WERI-Rb-1 (cell line): Measurements from ENCODE around the gene BTBD19.
"Not testable (repeated sequence)": the region's sequence is repeated elsewhere in the genome, so short reads cannot be mapped to it uniquely, and the experiment has no call there.

ENCODE experiments used
- DNase-seq: peaks from one replicate; pipeline ENCODE4 v3.0.0-alpha.2; 2020
- H3K27ac ChIP-seq: fragments of 250-450 bp; sonication (Bioruptor Pico); 2 replicates; pipeline ENCODE4 v1.5.1; 2020; ENCODE audit warnings: mild to moderate bottlenecking, moderate library complexity
- H3K27me3 ChIP-seq: fragments of 250-450 bp; sonication (Bioruptor Pico); 2 replicates; pipeline ENCODE4 v1.5.1; 2021; ENCODE audit warnings: mild to moderate bottlenecking, low read depth, moderate library complexity; ENCODE audit not compliant: insufficient read depth, severe bottlenecking
- H3K36me3 ChIP-seq: fragments of 250-450 bp; sonication (Bioruptor Pico); 2 replicates; pipeline ENCODE4 v1.5.1; 2020; ENCODE audit warnings: mild to moderate bottlenecking, moderate library complexity
- H3K4me3 ChIP-seq: 2 replicates; pipeline ENCODE4 v1.5.1; 2011; ENCODE audit warnings: low read depth, mild to moderate bottlenecking, control low read depth, low read length
- H3K9me3 ChIP-seq: fragments of 250-450 bp; sonication (Bioruptor Pico); 2 replicates; pipeline ENCODE4 v1.5.1; 2021; ENCODE audit warnings: mild to moderate bottlenecking, moderate library complexity; ENCODE audit not compliant: severe bottlenecking
- TF ChIP-seq, protein P1 (sequence below): IDR thresholded peaks from 2 replicates; pipeline ENCODE4 v1.5.1; 2011; ENCODE audit warnings: low read depth, mild to moderate bottlenecking, control low read depth, inconsistent platforms, low read length

BTBD19 gene

DNA sequence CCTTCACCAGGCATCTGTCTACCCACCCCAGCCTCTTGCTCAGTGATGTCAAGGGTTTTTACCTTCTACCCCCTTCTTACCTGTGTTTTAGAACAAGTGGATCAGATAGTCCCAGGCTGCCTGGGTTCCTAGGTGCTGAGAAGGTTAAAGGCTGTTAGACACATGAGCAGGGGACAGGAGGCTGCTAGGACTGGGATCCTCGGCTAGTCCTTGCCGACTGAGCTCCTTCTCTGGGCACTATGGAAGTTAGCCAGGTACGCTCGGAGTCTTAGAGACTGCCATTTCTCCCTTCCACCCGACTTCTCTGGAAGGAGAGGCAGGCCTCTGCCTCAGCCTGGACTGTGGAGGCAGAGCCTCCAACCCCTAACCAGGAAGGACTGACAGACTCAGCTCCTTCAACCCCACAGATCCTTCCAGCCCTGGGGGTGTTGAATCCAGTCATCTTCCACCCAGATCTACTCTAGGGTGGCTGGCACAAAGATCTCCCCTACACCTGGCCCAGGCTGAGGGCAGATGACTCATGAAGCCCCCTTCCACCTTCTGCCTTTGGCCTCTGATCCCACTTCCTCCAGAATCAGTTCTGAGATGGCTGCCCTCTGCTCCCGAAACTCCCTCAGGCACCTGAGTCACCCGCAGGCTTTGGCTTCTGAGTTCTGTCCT is 1.5 kb upstream of the BTBD19 start, which contains the start of gene DYNLT4:
Gene DYNLT4, minus strand, starts transcription at position 648 of the 660 bp plus-strand sequence. CDS start 683 bp downstream, outside the sequence.
- TF ChIP-seq, protein P1, sequence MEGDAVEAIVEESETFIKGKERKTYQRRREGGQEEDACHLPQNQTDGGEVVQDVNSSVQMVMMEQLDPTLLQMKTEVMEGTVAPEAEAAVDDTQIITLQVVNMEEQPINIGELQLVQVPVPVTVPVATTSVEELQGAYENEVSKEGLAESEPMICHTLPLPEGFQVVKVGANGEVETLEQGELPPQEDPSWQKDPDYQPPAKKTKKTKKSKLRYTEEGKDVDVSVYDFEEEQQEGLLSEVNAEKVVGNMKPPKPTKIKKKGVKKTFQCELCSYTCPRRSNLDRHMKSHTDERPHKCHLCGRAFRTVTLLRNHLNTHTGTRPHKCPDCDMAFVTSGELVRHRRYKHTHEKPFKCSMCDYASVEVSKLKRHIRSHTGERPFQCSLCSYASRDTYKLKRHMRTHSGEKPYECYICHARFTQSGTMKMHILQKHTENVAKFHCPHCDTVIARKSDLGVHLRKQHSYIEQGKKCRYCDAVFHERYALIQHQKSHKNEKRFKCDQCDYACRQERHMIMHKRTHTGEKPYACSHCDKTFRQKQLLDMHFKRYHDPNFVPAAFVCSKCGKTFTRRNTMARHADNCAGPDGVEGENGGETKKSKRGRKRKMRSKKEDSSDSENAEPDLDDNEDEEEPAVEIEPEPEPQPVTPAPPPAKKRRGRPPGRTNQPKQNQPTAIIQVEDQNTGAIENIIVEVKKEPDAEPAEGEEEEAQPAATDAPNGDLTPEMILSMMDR: no peak
- H3K36me3 ChIP-seq: peaks cover 55% of the 10 kb centered on the region
- no peaks in the 10 kb centered on the region for H3K9me3 ChIP-seq
- no peaks in the 10 kb centered on the region for H3K27me3 ChIP-seq
- no peak for DNase-seq
- no peak within 1 kb of the TSS for H3K4me3 ChIP-seq
- peak within 1 kb of the TSS; percentile 66 for H3K27ac ChIP-seq

DNA sequence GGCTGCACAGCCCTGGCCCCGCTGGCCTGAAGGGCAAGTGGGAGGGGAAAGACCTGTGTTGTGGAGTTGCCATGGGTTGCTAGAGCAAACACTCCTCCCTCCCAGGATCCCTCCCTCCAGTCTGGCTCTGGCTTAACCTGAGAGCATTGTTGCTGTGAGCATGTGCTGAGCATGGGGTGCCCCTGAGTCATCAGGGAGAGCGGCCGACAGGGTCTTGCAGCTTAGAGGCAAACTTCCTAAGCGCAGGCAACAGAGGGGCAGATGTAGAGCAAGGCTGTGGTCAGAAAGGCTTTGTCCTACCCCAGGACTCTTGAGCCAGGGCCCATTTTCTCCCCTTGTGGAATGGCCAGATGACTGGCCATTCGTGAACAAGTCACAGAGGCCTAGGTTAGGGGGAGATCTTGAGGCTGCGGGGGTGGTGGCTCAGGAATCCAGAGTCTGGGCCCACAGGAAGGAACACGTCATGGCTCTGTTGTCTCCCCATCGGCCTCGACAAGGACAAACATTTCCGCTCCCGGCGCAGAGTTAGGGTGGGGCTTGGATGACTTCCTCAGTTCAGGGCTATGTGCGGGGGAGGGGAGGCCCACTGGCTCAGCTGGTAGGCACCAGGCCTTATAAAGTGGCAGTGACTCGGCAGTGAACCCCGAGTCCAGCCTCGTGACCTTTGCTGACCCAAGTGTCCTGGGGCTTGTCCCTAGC is 810 bp upstream of the BTBD19 start:
- H3K9me3 ChIP-seq: no peaks in the 10 kb centered on the region
- H3K27ac ChIP-seq: peak overlapping the region; percentile 66
- DNase-seq: peak; percentile 83
- H3K4me3 ChIP-seq: no peak overlapping the region
- TF ChIP-seq, protein P1: no peak
- no peaks in the 10 kb centered on the region for H3K27me3 ChIP-seq
- peaks cover 48% of the 10 kb centered on the region for H3K36me3 ChIP-seq

DNA sequence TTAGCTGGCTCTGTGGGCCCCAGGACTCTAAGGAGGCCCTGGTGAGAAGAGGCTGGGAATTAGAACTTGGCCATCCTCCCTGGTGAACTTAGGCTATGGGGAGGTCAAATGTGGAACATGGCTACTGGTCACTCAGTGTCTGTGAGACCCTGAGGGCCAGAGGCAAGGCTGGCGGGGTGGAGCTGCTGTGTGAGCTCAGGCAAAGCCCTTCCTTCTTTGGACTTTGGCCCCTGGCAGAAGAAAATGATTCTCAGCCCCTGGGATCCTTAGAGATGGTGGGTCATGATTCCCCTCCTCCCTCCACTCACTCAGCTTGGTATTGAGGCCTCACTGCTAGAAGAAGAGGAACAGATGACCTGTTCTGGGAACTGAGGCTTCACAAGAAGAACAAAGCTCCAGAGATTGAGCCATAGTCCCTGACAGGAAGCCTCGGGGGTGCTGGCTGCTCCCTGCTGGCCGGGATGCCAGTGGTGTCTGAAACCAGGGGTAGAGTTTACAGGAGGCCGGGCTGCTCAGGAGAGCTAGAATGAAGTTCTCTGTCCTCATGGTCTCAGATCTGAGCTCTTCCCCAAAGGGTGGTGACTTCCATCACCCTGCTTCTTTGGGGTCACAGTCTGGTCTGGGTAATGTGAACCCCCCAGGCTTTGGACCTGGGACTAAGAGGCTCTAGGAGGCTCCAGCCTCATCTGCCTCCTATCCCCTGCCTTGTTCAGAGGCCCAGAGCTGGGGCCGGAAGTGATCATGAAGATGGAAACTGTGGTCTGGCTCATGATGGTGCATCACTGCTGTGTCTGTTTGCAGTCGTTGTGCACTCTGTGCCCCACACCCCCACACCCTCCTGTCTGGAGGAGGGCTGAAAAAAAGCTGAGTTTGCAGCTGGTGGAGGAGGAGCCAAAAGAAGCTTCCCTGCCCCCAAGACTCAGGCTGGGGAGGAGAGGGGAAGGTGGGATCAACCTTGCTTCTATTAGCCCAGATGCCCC is 905 bp downstream of the BTBD19 start:
- no peak overlapping the region for H3K4me3 ChIP-seq
- no peak for DNase-seq
- H3K36me3 ChIP-seq: peaks cover 31% of the 10 kb centered on the region
- H3K27ac ChIP-seq: no peak overlapping the region
- TF ChIP-seq, protein P1: no peak
- H3K27me3 ChIP-seq: no peaks in the 10 kb centered on the region
- no peaks in the 10 kb centered on the region for H3K9me3 ChIP-seq

DNA sequence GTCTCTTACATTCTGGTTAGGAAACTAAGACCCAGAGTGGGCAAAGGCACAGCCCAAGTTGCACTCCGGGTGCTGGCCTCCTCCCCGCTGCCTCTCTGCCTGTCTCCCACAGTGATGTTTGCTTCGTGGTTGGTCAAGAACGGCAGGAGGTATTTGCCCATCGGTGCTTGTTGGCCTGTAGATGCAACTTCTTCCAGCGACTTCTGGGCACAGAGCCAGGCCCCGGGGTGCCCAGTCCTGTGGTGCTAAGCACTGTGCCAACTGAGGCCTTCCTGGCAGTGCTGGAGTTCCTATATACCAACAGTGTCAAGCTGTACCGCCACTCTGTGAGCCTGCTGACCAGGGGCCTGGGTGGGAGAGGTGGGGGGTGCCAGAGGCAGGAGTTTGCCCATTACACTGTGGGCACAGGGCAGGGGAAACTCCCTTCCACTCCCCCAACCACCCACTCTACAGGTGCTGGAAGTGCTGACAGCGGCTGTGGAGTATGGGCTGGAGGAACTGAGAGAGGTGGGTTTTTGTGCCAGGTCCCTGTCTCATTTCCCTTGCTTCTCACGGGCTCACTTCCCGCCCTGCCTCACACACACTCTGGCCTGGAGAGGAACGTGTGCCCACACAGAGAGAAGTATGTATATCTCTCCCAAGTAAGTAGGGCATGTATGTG is 1.9 kb downstream of the BTBD19 start:
- Histone ChIP-seq H3K9me3 (no peaks in the 10 kb centered on the region), H3K36me3 (peaks cover 23% of the 10 kb centered on the region), H3K27ac (no peak overlapping the region), H3K27me3 (no peaks in the 10 kb centered on the region), H3K4me3 (no peak overlapping the region)
- TF ChIP-seq, protein P1: no peak
- no peak for DNase-seq

DNA sequence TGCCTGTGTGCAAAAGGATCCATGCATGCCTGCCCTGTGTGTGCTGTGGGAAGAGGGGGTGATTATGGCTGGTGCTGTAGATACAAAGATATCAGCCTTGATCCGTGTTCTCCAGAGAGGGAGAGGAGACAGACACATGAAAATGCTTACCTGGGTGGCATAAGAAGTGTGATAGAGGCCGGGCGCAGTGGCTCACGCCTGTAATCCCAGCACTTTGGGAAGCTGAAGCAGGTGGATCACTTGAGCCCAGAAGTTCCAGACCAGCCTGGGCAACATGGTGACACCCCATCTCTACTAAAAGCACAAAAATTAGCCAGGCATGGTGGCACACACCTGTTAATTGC is 2.4 kb downstream of the BTBD19 start:
- not testable (repeated sequence) for DNase-seq, H3K27me3 ChIP-seq, H3K9me3 ChIP-seq, H3K27ac ChIP-seq, H3K4me3 ChIP-seq
- H3K36me3 ChIP-seq: peaks cover 18% of the 10 kb centered on the region
